GM23338 (cell line): ENCODE data around the gene MIER2. TPM values are rescaled to one million over a fixed set of nuclear protein-coding genes. Genes with fewer than 3 reads are reported as not detected.

Experiments used
- ATAC-seq: fragments of 200-7000 bp; cut with Tn5 transposase; 3 replicates; pipeline ENCODE4 v1.9.1; 2020
- DNase-seq: peaks from one replicate; pipeline ENCODE4 v3.0.0-alpha.2; 2015; ENCODE audit warnings: low spot score
- H2AFZ ChIP-seq: fragments of 200-600 bp; sonication (generic); 2 replicates; pipeline ENCODE4 v1.8.0; 2016; ENCODE audit warnings: antibody characterized with exemption, mild to moderate bottlenecking, moderate library complexity
- H3F3A ChIP-seq: fragments of 200-600 bp; sonication (generic); replicated peaks from 2 replicates; pipeline ENCODE4 v1.8.0; 2017; ENCODE audit warnings: antibody characterized with exemption, mixed run types, low read depth
- H3K27ac ChIP-seq: fragments of 200-600 bp; sonication (generic); 2 replicates; pipeline ENCODE4 v1.6.1; 2016; ENCODE audit warnings: low read depth
- H3K27me3 ChIP-seq: fragments of 200-600 bp; sonication (generic); 2 replicates; pipeline ENCODE4 v1.8.0; 2016; ENCODE audit warnings: mild to moderate bottlenecking, mixed run types, moderate library complexity; ENCODE audit not compliant: insufficient read depth
- H3K36me3 ChIP-seq: fragments of 200-600 bp; sonication (generic); 2 replicates; pipeline ENCODE4 v1.8.0; 2016; ENCODE audit warnings: mild to moderate bottlenecking; ENCODE audit not compliant: insufficient read depth
- H3K4me1 ChIP-seq: fragments of 200-600 bp; sonication (generic); 2 replicates; pipeline ENCODE4 v1.8.0; 2016; ENCODE audit warnings: mild to moderate bottlenecking, moderate library complexity; ENCODE audit not compliant: insufficient read depth
- H3K4me2 ChIP-seq: fragments of 200-600 bp; sonication (generic); 2 replicates; pipeline ENCODE4 v1.7.1; 2017; ENCODE audit warnings: mixed run types
- H3K4me3 ChIP-seq: fragments of 200-600 bp; sonication (generic); 2 replicates; pipeline ENCODE4 v1.6.1; 2016; ENCODE audit warnings: mixed run types
- H3K79me2 ChIP-seq: fragments of 200-600 bp; sonication (generic); replicated peaks from 2 replicates; pipeline ENCODE4 v1.8.0; 2017; ENCODE audit warnings: mild to moderate bottlenecking; ENCODE audit not compliant: insufficient read depth
- H3K9me2 ChIP-seq: fragments of 200-600 bp; sonication (generic); 2 replicates; pipeline ENCODE4 v1.8.0; 2017; ENCODE audit not compliant: insufficient read depth
- H4K20me1 ChIP-seq: fragments of 200-600 bp; sonication (generic); replicated peaks from 2 replicates; pipeline ENCODE4 v1.8.0; 2017; ENCODE audit warnings: mild to moderate bottlenecking; ENCODE audit not compliant: insufficient read depth
- H3K27ac Mint-ChIP-seq: 2 replicates; pipeline ENCODE4 v1.8.0; 2020; ENCODE audit warnings: inconsistent platforms, mild to moderate bottlenecking, moderate library complexity, mixed read lengths
- H3K27me3 Mint-ChIP-seq: 3 replicates; pipeline ENCODE4 v1.8.0; 2022; ENCODE audit warnings: low read depth, mild to moderate bottlenecking, moderate library complexity, mixed read lengths, inconsistent platforms; ENCODE audit not compliant: insufficient read depth, poor library complexity
- H3K36me3 Mint-ChIP-seq: 3 replicates; pipeline ENCODE4 v1.8.0; 2021; ENCODE audit warnings: low read depth, mild to moderate bottlenecking, inconsistent platforms, moderate library complexity, mixed read lengths
- H3K4me1 Mint-ChIP-seq: 3 replicates; pipeline ENCODE4 v1.8.0; 2020; ENCODE audit warnings: mild to moderate bottlenecking, inconsistent platforms, mixed read lengths
- H3K4me3 Mint-ChIP-seq: 3 replicates; pipeline ENCODE4 v1.8.0; 2021; ENCODE audit warnings: moderate library complexity, mild to moderate bottlenecking, inconsistent platforms, mixed read lengths
- H3K9me3 Mint-ChIP-seq: 3 replicates; pipeline ENCODE4 v1.8.0; 2020; ENCODE audit warnings: moderate library complexity, mild to moderate bottlenecking, inconsistent platforms, mixed read lengths
- CREB1 ChIP-seq: fragments of 250-450 bp; sonication (Bioruptor Pico); IDR thresholded peaks from 2 replicates; pipeline ENCODE4 v1.5.0; 2020; ENCODE audit warnings: low read depth, mild to moderate bottlenecking, moderate library complexity
- NANOG ChIP-seq: IDR thresholded peaks from 2 replicates; pipeline ENCODE4 v1.6.1; 2016; ENCODE audit warnings: antibody characterized with exemption, borderline replicate concordance
- STAT1 ChIP-seq: IDR thresholded peaks from one replicate; pipeline ENCODE4 v1.6.1; 2016; ENCODE audit warnings: antibody characterized with exemption; ENCODE audit not compliant: unreplicated experiment
- polyA plus RNA-seq: library from polyadenylated mRNA; unstranded; fragments of >200 nt; fragmentation: Nextera tagmentation; extraction: Ambion mirVana; gene quantifications from 2 replicates; pipeline ENCODE4 v1.2.1, GENCODE V29; 2016
- total RNA-seq: library from RNA; depleted of rRNA; stranded (reverse); fragments of >200 nt; shearing (Covaris generic); gene quantifications from 2 replicates; pipeline ENCODE4 v1.2.3, GENCODE V29; 2014
- TF ChIP-seq, protein P1 (sequence below): IDR thresholded peaks from 2 replicates; pipeline ENCODE4 v1.6.1; 2016; ENCODE audit warnings: antibody characterized with exemption
- TF ChIP-seq, protein P2 (sequence below): fragments of 250-450 bp; sonication (Bioruptor Pico); IDR thresholded peaks from 2 replicates; pipeline ENCODE4 v1.5.0; 2020; ENCODE audit warnings: mild to moderate bottlenecking, moderate library complexity
- TF ChIP-seq, protein P3 (sequence below), 2 experiments: fragments of 200-600 bp in 1 of 2; sonication (generic) in 1 of 2; conservative IDR thresholded peaks; 2 replicates each; pipeline versions ENCODE4 v1.5.1 to v1.6.1; 2016 to 2017; ENCODE audit warnings: antibody characterized with exemption in 2 of 2, low read depth in 2 of 2, mild to moderate bottlenecking in 2 of 2, moderate library complexity in 1 of 2

The MIER2 gene
- total and polyA plus RNA-seq, 2 experiments from 2014 or later: 30.2 to 37.9 TPM

DNA sequence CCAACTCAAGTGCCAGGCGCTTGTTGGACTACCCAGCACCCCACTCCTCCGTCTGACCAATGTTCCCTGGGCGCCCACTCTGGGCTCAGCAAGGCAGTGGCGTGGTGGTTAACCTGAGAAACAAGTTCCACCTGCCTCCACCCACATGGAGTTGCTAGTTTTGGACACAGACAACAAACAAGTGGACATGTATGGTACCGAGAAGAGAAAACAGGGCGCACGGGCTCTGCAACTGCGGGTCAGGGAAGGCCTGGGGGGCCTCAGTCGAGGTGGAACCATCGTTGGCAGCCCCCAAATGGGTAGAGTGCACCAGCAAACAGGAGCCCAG lies 2.5 kb downstream of the MIER2 start (continued):
- TF ChIP-seq, protein P1, sequence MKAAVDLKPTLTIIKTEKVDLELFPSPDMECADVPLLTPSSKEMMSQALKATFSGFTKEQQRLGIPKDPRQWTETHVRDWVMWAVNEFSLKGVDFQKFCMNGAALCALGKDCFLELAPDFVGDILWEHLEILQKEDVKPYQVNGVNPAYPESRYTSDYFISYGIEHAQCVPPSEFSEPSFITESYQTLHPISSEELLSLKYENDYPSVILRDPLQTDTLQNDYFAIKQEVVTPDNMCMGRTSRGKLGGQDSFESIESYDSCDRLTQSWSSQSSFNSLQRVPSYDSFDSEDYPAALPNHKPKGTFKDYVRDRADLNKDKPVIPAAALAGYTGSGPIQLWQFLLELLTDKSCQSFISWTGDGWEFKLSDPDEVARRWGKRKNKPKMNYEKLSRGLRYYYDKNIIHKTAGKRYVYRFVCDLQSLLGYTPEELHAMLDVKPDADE: no peak
- TF ChIP-seq NANOG (no peak), STAT1 (no peak)
- TF ChIP-seq, protein P2, sequence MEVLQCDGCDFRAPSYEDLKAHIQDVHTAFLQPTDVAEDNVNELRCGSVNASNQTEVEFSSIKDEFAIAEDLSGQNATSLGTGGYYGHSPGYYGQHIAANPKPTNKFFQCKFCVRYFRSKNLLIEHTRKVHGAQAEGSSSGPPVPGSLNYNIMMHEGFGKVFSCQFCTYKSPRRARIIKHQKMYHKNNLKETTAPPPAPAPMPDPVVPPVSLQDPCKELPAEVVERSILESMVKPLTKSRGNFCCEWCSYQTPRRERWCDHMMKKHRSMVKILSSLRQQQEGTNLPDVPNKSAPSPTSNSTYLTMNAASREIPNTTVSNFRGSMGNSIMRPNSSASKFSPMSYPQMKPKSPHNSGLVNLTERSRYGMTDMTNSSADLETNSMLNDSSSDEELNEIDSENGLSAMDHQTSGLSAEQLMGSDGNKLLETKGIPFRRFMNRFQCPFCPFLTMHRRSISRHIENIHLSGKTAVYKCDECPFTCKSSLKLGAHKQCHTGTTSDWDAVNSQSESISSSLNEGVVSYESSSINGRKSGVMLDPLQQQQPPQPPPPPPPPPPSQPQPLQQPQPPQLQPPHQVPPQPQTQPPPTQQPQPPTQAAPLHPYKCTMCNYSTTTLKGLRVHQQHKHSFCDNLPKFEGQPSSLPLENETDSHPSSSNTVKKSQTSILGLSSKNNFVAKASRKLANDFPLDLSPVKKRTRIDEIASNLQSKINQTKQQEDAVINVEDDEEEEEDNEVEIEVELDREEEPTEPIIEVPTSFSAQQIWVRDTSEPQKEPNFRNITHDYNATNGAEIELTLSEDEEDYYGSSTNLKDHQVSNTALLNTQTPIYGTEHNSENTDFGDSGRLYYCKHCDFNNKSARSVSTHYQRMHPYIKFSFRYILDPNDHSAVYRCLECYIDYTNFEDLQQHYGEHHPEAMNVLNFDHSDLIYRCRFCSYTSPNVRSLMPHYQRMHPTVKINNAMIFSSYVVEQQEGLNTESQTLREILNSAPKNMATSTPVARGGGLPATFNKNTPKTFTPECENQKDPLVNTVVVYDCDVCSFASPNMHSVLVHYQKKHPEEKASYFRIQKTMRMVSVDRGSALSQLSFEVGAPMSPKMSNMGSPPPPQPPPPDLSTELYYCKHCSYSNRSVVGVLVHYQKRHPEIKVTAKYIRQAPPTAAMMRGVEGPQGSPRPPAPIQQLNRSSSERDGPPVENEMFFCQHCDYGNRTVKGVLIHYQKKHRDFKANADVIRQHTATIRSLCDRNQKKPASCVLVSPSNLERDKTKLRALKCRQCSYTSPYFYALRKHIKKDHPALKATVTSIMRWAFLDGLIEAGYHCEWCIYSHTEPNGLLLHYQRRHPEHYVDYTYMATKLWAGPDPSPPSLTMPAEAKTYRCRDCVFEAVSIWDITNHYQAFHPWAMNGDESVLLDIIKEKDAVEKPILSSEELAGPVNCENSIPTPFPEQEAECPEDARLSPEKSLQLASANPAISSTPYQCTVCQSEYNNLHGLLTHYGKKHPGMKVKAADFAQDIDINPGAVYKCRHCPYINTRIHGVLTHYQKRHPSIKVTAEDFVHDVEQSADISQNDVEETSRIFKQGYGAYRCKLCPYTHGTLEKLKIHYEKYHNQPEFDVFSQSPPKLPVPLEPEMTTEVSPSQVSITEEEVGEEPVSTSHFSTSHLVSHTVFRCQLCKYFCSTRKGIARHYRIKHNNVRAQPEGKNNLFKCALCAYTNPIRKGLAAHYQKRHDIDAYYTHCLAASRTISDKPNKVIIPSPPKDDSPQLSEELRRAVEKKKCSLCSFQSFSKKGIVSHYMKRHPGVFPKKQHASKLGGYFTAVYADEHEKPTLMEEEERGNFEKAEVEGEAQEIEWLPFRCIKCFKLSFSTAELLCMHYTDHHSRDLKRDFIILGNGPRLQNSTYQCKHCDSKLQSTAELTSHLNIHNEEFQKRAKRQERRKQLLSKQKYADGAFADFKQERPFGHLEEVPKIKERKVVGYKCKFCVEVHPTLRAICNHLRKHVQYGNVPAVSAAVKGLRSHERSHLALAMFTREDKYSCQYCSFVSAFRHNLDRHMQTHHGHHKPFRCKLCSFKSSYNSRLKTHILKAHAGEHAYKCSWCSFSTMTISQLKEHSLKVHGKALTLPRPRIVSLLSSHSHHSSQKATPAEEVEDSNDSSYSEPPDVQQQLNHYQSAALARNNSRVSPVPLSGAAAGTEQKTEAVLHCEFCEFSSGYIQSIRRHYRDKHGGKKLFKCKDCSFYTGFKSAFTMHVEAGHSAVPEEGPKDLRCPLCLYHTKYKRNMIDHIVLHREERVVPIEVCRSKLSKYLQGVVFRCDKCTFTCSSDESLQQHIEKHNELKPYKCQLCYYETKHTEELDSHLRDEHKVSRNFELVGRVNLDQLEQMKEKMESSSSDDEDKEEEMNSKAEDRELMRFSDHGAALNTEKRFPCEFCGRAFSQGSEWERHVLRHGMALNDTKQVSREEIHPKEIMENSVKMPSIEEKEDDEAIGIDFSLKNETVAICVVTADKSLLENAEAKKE (CRISPR knock-in tag): no peak

DNA sequence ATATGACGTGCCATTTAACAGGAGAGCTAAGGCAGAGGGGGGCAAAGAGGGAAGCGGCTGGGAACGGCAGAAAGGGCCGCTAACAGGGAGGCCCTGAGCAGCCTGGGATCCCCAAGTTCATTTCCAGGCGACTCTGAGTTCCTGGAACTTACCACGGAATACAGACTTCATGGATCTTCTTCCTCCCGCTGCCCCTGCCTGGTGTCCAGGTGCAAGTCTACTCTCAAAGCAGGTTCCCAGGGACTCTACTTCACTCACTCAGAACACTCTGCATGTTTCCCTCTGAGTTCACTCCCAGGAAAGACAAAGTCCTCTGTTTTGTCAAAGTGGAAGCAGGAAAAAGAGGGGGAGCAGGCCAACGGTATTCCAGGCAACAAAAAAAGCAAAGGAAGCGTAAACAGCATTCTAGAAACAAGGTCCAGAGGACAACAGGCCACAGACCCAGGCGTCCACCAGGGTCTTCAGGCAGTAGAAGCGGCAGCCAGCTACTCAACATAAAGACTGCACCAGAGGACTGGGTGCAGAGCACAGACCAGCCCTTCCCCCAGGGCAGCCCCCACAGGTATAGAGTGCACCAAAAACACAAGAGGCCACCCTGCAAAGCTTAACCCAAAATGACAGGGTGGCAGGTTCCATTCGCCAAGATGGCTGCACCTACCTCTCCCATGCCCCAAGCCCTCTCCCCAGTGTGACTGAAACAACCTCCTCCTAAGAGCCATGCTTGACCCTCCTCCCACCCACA lies 3.0 kb downstream of the MIER2 start:
- H3F3A ChIP-seq: no peaks in the 10 kb centered on the region
- DNase-seq: no peak
- peaks cover 10% of the 10 kb centered on the region; the same call in 1 of the 2 replicates for H3K27me3 ChIP-seq
- H3K4me2 ChIP-seq: peak overlapping the region; percentile 55; the same call in 1 of the 2 replicates
- Mint-ChIP-seq H3K4me1 (peaks cover 44% of the 10 kb centered on the region), H3K36me3 (peaks cover 58% of the 10 kb centered on the region), H3K27me3 (peaks cover 32% of the 10 kb centered on the region), H3K4me3 (peak overlapping the region; percentile 47), H3K9me3 (peaks cover 16% of the 10 kb centered on the region), H3K27ac (no peak overlapping the region)
- no peak overlapping the region; the same call in 1 of the 2 replicates for H3K27ac ChIP-seq
- peaks cover 54% of the 10 kb centered on the region for H4K20me1 ChIP-seq
- H3K4me3 ChIP-seq: peak overlapping the region; percentile 71; the same call in 1 of the 2 replicates
- H3K9me2 ChIP-seq: no peaks in the 10 kb centered on the region
- H2AFZ ChIP-seq: no peak overlapping the region
- peaks cover 76% of the 10 kb centered on the region for H3K79me2 ChIP-seq
- H3K4me1 ChIP-seq: peaks cover 13% of the 10 kb centered on the region
- no peak for ATAC-seq
- H3K36me3 ChIP-seq: no peaks in the 10 kb centered on the region
- TF ChIP-seq, protein P3, sequence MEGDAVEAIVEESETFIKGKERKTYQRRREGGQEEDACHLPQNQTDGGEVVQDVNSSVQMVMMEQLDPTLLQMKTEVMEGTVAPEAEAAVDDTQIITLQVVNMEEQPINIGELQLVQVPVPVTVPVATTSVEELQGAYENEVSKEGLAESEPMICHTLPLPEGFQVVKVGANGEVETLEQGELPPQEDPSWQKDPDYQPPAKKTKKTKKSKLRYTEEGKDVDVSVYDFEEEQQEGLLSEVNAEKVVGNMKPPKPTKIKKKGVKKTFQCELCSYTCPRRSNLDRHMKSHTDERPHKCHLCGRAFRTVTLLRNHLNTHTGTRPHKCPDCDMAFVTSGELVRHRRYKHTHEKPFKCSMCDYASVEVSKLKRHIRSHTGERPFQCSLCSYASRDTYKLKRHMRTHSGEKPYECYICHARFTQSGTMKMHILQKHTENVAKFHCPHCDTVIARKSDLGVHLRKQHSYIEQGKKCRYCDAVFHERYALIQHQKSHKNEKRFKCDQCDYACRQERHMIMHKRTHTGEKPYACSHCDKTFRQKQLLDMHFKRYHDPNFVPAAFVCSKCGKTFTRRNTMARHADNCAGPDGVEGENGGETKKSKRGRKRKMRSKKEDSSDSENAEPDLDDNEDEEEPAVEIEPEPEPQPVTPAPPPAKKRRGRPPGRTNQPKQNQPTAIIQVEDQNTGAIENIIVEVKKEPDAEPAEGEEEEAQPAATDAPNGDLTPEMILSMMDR (conservative IDR thresholded peaks at IDR 0.05; ENCODE audit: low read depth in 2 of 2): no peak
- TF ChIP-seq, protein P1: no peak
- TF ChIP-seq CREB1 (CRISPR knock-in tag): no peak
